ENCODE data around the gene VTI1A.

- no peak for TF ChIP-seq POLR2A (IDR thresholded peaks at IDR 0.05; ENCODE audit: low read length)
- no peak for TF ChIP-seq GATA1 (IDR thresholded peaks at IDR 0.05; ENCODE audit: low read depth, low read length)
Observed at GRCh38 chr10:112631501-112632400, 184.7 kb downstream of the VTI1A start.

Data from erythroblast (primary cell).